GM12891 (cell line): ENCODE measurements around the gene FAM72A.
"Not testable (repeated sequence)": the region's sequence is repeated elsewhere in the genome, so short reads cannot be mapped to it uniquely, and the experiment has no call there.

Source experiments
- PAX5 ChIP-seq: IDR thresholded peaks from 2 replicates; pipeline ENCODE4 v1.6.1; 2011; ENCODE audit warnings: low read length, moderate library complexity, mild to moderate bottlenecking; ENCODE audit not compliant: insufficient read depth, severe bottlenecking
- POLR2A ChIP-seq: IDR thresholded peaks from 2 replicates; pipeline ENCODE4 v1.6.1; 2011; ENCODE audit warnings: low read depth, low read length, control low read depth
- POLR2AphosphoS5 ChIP-seq: IDR thresholded peaks from 2 replicates; pipeline ENCODE4 v1.6.1; 2011; ENCODE audit warnings: low read depth, low read length, control low read depth
- POU2F2 ChIP-seq: IDR thresholded peaks from 2 replicates; pipeline ENCODE4 v1.6.1; 2011; ENCODE audit warnings: low read depth, mild to moderate bottlenecking, control low read depth, low read length, moderate library complexity
- SPI1 ChIP-seq: IDR thresholded peaks from 2 replicates; pipeline ENCODE4 v1.6.1; 2011; ENCODE audit warnings: low read depth, low read length, control low read depth
- TAF1 ChIP-seq: IDR thresholded peaks from 2 replicates; pipeline ENCODE4 v1.6.1; 2011; ENCODE audit warnings: low read depth, low read length, control low read depth

DNA sequence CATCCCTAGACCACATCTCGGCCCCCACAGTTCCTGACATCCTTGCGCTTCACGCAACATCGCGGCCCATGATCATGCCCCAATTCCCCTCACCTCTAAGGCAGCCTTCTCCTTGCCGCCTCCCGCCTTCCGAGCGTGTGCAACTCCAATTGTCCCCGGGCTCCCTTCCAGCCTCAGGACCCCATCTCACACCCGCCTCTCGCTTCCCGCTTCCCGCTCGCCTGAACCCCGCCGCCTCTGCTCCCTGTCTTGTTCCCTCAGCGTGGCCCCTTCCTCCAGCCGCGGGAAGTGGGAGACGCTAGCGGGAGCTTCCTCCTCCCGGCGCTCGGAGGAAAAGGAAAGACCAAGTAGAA is 1.5 kb upstream of the FAM72A start:
- TF ChIP-seq POLR2AphosphoS5, POLR2A, TAF1, PAX5, POU2F2, SPI1: not testable (repeated sequence)
